ENCODE data around the gene PPP2R5E.

GRCh38 chr14:63472986-63473788 is 70.0 kb downstream of the PPP2R5E start:
- TF ChIP-seq POLR2AphosphoS5 (IDR thresholded peaks at IDR 0.05) (no peak), CTCF (IDR thresholded peaks at IDR 0.05) (no peak), EP300 (IDR thresholded peaks at IDR 0.05) (no peak)

All from suprapubic skin (tissue), 4 donors.